GOT3 (cell line): Measurements from ENCODE around the gene MED12L.
"Not testable (repeated sequence)": the region's sequence is repeated elsewhere in the genome, so short reads cannot be mapped to it uniquely, and the experiment has no call there.

ENCODE experiments used
- DNase-seq: peaks from one replicate; lab custom pipeline; 2025; ENCODE audit warnings: mixed read lengths; lab: John Stamatoyannopoulos, UW

MED12L gene, protein sequence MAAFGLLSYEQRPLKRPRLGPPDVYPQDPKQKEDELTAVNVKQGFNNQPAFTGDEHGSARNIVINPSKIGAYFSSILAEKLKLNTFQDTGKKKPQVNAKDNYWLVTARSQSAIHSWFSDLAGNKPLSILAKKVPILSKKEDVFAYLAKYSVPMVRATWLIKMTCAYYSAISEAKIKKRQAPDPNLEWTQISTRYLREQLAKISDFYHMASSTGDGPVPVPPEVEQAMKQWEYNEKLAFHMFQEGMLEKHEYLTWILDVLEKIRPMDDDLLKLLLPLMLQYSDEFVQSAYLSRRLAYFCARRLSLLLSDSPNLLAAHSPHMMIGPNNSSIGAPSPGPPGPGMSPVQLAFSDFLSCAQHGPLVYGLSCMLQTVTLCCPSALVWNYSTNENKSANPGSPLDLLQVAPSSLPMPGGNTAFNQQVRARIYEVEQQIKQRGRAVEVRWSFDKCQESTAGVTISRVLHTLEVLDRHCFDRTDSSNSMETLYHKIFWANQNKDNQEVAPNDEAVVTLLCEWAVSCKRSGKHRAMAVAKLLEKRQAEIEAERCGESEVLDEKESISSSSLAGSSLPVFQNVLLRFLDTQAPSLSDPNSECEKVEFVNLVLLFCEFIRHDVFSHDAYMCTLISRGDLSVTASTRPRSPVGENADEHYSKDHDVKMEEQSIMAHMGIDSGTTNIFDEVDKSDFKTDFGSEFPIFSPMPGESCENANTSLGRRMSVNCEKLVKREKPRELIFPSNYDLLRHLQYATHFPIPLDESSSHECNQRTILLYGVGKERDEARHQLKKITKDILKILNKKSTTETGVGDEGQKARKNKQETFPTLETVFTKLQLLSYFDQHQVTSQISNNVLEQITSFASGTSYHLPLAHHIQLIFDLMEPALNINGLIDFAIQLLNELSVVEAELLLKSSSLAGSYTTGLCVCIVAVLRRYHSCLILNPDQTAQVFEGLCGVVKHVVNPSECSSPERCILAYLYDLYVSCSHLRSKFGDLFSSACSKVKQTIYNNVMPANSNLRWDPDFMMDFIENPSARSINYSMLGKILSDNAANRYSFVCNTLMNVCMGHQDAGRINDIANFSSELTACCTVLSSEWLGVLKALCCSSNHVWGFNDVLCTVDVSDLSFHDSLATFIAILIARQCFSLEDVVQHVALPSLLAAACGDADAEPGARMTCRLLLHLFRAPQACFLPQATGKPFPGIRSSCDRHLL (N-terminal part only)

DNA sequence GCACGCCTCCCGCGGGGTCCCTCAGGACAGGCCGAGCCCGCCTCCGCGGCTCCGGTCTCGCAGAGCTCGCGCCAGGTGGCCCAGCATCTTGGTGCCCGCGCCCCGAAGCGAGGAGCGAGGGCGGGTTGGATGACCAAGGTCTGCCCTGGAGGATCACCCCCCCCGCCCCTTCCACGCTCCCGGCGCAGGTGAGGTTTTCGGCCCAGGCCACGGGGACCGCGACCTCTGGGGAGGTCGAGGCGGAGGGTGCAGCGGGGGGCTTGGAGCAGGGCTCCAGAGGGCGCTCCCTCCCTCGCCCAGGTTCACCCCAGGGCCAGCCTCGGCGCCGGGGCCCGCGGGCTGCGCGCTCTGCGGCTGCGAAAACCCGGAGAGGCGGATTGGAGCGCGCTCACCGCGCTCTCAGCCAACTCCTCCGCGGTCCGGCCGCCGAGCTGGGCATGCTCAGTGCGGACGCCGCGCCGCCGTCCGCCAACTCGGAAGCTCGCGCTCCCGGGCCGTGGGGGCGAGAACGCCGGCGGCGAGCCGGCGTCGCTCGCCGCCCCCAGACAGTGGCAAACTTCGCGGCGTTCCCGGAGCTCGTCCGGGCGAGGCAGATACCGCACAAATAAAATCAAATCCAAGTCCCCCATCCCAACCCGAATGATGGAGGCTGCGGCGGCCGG, at the start of gene MED12L:
MED12L (plus strand) TSS at position 438 of the 662 bp plus-strand sequence. CDS start 1,263 bp downstream, outside the sequence.
- DNase-seq: no peak

GRCh38 chr3:151037746-151038477, 47.6 kb upstream of the MED12L start:
- peak; percentile 35 for DNase-seq

- no peak for DNase-seq
Measured at GRCh38 chr3:151044706-151045105, 40.8 kb upstream of the MED12L start.

GRCh38 chr3:151047636-151048035, 37.8 kb upstream of the MED12L start:
- no peak for DNase-seq

GRCh38 chr3:151051533-151051932, 33.9 kb upstream of the MED12L start:
- no peak for DNase-seq

GRCh38 chr3:151052346-151052745, 33.1 kb upstream of the MED12L start:
- no peak for DNase-seq

DNA sequence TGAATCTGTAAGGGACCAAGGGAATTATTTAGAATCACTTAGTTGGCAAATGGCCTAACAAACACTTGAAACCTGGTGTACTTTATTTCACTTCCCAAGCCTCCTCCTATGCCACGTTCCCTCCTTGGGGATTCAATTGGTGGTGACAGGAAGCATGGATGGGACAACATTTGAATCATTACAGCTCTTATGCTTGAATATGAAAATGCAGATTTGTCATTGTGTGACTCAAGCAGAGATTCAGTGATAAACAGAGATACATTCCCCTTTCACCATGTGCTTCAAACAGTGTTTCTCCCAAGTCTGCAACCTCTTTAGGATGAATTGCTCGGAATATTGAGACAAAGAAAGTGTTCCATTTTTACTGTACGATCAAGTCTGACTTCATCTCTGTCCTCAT, 32.7 kb upstream of the MED12L start:
- no peak for DNase-seq

DNA sequence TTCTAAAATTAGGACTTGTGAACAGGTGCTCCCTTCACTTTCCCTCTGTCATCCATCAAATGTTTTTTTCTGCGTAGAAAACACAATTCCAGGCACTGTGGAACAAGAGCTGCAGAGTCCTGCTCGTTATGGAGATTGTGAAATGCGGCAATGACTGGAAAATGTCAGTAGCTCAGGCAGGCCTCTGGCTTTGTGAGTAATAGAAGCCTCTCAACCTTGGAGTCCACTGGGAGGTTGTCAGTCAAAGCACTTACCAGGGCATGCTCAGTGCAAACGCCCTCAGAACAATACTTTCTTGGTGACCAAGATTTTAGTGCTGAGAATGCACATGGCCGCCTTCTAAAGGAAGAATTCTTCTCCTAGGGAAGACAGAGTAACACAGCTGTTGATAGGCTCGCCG, 26.7 kb upstream of the MED12L start:
- DNase-seq: no peak

DNA sequence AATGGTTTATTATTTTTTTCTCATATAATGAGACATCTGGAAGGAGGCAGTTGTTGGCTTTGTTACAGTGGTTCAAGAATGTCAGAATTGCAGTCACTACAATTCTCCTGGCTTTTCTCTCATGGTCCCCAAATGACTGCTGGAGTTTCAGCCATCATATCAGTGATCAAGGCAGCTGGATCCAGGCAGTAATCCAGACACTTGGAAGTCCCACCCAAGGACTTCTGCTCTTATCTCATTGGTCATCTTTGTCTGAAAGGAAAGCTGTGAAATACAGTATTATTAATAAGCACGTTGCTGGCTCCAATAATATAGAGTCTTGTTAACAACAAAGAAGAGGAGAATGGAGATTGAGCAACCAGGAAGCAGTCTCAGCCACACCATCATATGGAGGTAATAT, 22.9 kb upstream of the MED12L start:
- no peak for DNase-seq

GRCh38 chr3:151067158-151067557, 18.3 kb upstream of the MED12L start:
- DNase-seq: no peak

DNA sequence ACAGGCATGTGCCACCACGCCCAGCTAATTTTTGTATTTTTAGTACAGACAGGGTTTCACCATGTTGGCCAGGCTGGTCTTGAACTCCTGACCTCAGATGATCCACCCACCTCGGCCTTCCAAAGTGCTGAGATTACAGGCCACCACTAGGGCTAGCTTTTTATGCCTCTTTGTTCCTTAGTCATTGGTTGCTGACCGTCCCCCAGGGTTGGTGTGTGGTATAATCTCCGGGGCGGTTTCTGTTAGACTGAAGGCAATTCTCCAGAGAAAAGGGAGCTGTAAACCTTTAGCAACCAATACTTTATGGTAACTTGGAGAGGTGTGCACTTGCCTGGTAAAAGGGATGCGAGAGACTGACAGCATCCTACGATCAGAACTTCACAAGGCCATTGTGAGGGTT, 12.6 kb upstream of the MED12L start:
- DNase-seq: not testable (repeated sequence)

GRCh38 chr3:151074256-151074655, 11.2 kb upstream of the MED12L start:
- no peak for DNase-seq

GRCh38 chr3:151075869-151076562, 9.4 kb upstream of the MED12L start:
- no peak for DNase-seq

DNA sequence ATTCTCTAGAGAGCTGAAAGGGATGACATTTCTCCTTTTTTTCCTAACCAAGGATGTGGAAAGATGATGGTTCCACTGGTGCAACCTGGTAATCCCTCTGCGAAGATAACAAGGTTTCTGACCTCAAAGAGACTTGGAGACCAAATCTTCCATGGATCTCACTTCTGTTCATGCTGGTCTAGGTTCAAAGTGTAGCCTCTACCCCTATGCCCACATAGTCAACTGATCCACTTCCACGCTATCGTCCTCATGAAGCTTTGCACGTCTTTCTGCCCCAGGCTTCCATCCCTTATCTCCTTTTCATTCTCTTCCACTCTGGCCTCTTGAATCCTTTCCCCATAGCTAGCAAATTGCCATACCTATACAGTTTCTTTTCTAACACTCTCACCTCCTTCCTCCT, 8.8 kb upstream of the MED12L start:
- no peak for DNase-seq

- not testable (repeated sequence) for DNase-seq
Measured at GRCh38 chr3:151081082-151081481, 4.4 kb upstream of the MED12L start.

DNA sequence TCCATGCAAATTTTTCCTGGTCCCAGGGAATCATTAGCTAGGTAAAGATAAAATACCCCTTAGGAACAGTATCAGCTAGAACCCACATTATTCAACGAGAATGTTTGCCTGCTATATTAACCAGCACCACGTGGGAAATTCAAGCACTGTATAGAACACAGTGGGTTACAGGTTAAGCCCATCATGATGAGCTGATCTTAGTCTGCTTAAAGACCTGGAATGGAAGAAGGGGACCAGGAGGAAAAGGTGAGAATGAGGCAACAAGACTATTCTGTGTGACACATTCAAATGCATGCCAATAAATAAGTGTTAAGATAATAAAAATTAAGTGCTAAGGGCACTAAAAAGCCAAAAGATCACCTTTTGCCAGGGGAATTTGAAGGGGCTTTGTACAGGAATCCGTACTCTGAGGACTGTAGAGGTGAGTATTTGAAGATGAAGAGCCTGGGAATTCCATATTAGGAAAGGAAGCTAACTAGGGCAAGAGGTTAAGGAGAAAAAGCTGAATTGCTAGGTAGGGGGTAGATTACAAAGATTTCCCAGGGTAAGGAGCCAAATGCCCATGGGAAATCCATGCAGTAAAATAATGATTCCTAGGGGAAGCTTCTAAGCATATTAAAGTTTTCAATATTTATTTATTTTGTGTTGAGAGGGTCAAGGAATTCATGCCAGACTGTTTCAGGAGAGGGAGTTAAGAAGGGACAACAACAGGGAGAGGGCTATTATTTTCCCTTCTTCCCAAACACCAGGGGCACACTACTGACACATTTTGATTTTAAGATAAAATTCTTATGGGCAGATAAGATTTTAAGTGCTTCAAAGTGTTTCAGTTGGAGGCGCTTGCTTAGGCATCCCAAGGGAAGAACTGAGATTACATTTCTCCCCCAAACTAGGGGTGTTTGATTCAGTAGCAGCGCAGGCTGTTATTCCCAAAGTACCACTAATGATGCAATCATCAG, 2.3 kb upstream of the MED12L start:
- no peak for DNase-seq

DNA sequence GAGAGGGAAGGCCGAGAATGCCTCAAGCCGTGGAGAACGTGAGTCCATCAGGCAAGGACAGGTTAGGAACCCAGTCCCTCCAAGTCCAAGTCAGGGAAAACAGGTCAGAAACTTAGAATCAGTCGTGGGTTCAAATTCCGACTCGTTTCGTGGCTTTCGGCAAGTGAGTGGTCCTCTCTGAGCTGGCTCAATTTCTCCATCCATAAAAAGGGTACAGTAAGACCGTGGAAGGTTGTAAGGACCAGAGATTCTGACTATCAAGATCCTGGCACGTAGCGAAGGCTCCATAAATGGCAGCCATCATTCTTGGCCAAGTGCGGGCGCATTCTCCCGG, 604 bp upstream of the MED12L start:
- DNase-seq: no peak

DNA sequence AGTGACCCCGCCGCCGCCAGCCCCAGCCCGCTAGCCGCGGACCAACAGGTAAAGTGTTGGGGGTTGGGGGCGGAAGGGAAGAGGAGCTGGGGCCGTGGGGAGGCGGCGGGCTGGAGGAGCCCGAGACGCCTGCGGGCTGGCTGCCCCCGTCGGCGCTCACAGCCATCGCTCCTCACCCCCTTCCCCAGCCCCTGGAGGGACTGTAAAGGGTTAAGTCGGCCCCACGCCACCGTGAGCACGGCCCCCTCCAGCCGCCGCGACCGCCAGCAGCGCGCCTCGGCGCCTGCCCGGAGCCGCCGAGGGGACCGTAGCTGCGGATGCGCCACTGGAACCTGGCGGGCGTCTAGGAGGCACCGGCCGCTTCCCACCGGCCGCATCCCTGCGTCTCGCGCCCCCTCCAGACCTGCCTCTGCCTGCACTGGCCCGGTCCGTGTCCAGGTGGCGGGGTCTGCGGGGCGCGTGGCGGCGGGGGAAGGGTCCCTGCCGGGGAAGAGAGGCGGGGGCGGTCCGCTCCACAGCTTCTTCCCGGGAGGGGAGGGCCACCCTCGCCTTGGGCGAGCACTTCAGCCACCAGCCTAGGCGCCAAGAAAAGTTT, 522 bp downstream of the MED12L start:
- no peak for DNase-seq
